DMS79 treated with DMSO at 0.1 percent for 48 hours (cell line): ENCODE data around the gene FCER1A.
"Not testable (repeated sequence)": the region's sequence is repeated elsewhere in the genome, so short reads cannot be mapped to it uniquely, and the experiment has no call there.

Source experiments
- DNase-seq: peaks from one replicate; lab custom pipeline; 2025; lab: John Stamatoyannopoulos, UW

FCER1A gene

DNA sequence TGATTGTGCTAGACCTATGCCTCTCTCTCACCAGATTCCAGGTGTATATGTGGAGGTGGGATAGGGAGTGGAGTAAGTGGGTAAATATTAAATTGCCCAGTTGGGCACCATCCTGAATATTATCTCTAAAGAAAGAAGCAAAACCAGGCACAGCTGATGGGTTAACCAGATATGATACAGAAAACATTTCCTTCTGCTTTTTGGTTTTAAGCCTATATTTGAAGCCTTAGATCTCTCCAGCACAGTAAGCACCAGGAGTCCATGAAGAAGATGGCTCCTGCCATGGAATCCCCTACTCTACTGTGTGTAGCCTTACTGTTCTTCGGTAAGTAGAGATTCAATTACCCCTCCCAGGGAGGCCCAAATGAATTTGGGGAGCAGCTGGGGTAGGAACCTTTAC is at the start of gene FCER1A:
TSS of gene FCER1A (plus strand) at position 242 of the 400 bp plus-strand sequence. CDS start at position 271, 29 bp downstream.
- no peak for DNase-seq

DNA sequence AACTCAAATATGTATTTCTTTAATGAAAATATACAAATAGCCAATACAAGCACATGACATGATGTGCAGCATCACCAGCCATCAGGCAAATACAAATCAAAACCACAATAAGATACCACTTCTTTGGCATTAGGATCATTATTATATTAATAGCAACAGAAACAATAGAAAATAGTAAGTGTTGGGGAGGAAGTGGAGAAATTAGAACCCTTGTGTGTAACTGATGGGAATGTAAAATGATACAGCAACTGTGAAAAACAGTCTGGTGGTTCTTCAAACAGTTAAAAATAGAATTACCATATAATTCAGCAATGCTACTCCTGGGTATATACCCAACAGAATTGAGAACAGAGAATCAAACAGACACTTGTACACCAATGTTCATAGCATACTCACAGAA is 40.8 kb upstream of the FCER1A start:
- DNase-seq: no peak

- DNase-seq: no peak
Observed at GRCh38 chr1:159261721-159262494, 40.2 kb upstream of the FCER1A start.

- DNase-seq: no peak
Observed at GRCh38 chr1:159266832-159267231, 35.3 kb upstream of the FCER1A start.

- DNase-seq: no peak
Observed at GRCh38 chr1:159274631-159275030, 27.5 kb upstream of the FCER1A start.

DNA sequence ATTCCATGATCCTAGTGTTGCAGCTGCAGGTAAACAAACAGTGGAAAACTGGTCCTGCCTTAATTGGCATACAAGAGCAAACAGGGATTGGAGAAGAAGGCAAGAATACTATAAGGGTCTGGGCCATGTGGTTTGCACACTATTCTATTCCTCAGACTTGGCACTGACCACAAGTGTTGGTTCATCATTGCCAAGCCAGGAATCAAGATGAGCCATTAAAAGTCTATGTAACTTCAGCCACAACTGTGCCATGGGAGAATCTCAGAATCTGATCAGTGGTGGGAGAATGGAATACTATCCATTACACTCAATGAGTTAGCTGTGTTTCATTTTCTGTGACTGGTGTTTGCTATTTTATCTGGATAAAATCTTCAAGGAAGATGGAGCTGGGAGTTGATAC is 26.2 kb upstream of the FCER1A start:
- no peak for DNase-seq

DNA sequence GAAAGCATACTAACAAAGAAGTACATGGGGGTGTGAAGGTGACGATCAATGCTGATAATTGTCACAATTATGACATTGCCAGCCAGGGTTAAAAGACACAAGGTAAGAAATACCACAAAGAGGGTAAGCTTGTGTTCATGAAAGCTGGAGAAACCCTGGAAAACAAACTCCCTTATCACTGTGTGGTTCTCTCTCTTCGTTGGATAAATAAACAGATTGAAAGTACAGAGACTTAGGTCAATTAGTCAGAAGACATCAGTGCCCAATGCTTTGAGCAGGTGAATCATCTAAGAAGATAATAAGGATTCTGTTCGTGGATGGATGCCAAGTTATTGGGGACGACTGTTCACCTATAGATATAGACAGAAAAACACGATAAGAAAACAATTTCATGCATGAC is 22.4 kb upstream of the FCER1A start:
- DNase-seq: no peak

GRCh38 chr1:159282118-159282517 is 20.0 kb upstream of the FCER1A start:
- no peak for DNase-seq

DNA sequence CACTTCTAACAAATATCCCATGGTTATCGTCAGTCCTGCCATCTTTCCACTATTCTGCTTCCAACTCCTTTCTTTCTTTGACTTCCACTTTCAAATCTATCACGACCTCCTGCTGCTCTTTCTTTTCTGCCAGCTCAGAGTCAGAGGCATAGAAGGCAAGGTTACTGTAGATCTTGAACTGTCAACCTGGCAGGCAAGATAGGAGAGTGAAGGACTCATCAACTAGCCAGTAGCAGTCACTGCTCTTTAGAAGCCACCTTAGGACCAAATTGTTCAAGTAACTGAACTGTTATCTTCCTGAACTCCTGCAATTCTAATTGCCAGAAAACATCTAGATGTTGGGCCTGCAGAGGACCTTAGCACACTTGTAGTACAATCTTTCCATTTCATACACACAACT is 13.1 kb upstream of the FCER1A start:
- no peak for DNase-seq

GRCh38 chr1:159291424-159291823 is 10.7 kb upstream of the FCER1A start:
- DNase-seq: no peak

DNA sequence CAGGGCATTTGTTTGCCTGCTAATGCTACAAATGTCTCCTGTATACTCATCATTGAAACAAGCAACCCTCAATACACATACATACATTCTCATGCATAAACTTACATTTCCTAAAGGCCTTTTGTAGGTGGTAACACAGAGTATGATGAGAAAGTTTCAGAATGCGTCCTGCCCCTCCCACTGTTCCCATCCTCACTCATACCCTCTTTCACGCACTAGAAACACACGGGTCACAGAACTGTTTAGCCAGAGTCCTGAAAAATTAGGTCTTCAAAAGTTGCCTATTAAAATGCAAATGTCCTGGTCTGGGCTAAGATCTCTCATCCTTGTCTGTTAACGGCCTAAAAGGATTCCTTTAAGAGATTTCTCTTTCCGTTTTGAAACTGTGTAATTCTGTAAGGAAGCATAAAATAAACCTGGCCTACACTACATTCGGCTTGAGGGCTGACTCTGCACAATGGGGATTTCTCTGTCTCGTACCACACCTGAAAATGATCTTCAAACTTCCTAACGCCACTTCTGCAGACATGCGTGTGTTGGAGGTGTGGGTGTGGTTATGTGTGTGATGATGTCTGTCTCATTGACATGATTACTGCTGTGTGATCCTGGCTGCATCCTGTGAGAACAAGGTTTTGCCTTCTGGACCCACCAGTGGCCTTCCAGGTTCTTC is 5.3 kb upstream of the FCER1A start:
- DNase-seq: no peak

DNA sequence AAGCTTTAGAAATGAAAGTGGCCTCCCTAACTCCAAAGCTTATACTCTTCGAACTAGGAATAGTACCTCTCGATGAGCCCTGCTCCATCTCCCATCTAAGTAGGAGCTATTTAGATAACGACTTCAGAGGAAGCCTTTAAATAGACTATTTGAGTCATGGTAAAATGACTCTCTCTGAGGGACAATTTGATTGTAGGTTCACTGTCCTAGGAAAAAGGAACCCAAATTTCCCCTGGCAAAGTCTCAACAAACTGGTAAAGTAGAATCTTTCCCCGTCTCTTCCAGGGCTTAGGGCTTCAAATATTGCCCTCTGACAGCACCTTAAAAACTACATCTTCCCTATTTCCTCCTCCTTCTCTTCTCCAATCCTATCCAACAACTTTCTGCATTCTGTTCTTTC is 2.0 kb upstream of the FCER1A start:
- DNase-seq: no peak

GRCh38 chr1:159307346-159308020 is 5.3 kb downstream of the FCER1A start:
- DNase-seq: no peak

- no peak for DNase-seq
Observed at GRCh38 chr1:159311679-159312078, 9.5 kb downstream of the FCER1A start.

- no peak for DNase-seq
Observed at GRCh38 chr1:159315381-159315780, 13.2 kb downstream of the FCER1A start.

GRCh38 chr1:159318784-159319551 is 16.8 kb downstream of the FCER1A start:
- no peak for DNase-seq

- DNase-seq: no peak
Observed at GRCh38 chr1:159334797-159335196, 32.7 kb downstream of the FCER1A start.

DNA sequence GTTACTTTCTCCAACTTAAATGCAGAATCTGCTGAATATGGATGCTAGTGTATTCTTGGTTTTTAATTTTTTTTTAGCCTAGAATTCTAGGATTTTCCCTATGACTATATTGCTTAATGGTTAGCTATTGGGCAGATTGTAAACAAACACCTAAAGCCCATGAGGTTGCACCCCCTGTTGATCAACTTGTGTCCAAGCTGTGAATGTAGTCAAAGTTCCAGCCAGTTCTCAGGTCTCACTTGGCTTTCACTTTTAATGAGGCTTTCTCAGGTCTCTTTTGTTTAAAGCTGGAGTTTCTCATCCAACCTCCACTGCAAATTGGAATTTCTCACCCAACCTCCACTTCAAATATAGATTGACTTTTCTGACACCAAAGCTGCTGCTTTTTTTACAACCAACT is 35.9 kb downstream of the FCER1A start:
- DNase-seq: no peak

GRCh38 chr1:159339536-159339935 is 37.4 kb downstream of the FCER1A start:
- no peak for DNase-seq

GRCh38 chr1:159341736-159342135 is 39.6 kb downstream of the FCER1A start:
- no peak for DNase-seq

DNA sequence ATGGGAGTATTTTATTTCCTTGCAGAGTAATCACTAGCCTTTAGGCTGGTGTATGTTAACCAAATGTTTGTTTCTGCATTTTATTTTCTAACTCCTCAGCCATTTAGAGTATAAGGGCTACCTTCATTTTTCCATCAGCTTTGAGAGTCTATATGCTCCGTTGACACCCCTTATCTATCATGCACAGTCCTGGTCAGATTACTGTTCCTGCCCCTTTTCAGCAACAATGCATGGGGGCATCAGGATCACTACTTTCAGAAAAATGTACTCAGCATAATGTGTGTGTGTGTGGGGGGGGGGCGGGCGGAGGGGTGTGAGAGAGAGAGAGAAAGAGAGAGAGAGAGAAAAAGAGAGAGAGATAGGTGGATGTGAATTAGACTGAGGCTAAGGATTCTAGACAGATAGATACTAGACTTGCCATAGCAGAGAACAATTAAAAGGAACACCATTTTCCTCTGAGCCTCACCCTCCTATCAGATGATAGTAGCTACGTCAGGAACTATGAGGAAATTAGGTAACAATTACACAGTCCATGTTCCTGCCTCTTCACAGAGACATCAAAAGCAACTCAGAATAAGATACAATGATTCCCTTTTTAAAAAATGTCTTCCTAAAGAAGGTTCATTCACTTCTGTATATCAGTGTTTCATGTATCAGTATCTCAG is 40.8 kb downstream of the FCER1A start:
- no peak for DNase-seq

DNA sequence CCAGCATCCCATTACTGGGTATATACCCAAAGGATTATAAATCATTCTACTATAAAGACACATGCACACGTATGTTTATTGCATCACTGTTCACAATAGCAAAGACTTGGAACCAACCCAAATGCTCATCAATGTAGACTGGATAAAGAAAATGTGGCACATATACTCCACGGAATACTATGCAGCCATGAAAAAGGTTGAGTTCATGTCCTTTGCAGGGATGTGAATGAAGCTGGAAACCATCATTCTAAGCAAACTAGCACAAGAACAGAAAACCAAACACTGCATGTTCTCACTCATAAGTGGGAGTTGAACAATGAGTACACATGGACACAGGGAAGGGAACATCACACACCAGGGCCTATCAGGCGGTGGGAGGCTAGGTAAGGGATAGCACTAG is 47.2 kb downstream of the FCER1A start:
- not testable (repeated sequence) for DNase-seq
